HG03575 (cell line): ENCODE results near the gene OXCT1.
A peak's percentile ranks its signal among the peaks of the same experiment; 100 is the strongest.

Source experiments
- ATAC-seq: cut with Tn5 transposase; IDR thresholded peaks from one replicate; pipeline ENCODE4 v1.9.1; 2021; ENCODE audit not compliant: unreplicated experiment, insufficient number of reproducible peaks, low FRiP score; ENCODE audit errors: extremely low read depth

OXCT1 gene

DNA sequence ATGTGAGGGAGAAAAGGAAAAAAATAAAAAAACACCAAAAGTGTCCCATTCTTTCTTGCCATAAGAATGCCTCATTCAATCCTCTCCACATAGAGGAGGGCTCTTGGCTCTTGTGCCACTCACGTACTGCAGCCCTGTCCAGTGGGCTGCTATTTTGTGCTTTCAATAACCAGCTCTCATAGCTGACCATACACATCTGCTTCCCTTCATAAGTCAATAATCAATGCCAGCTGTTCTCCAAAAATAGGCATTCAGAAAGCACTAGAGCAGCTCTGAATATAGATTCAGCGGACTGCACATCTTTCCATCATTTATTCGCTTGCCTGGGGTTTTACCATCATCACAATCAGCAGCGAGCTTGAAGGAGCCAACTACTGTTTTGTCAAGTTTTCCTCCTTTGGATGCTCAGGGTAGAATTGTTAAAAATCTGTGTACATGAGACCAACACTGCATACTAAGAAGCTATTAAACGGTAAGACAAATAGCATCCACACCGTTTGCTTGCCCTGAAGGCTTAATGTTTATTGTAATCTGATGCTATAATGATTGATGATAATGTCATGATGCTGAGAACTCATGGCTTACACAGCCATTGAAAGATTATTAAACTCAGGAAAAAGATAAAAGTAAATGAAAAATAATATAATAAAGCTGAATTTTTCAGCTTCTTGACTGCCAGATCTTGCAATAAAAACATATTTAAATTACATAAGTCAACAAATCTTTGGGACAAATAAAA, 80.0 kb downstream of the OXCT1 start:
- ATAC-seq: no peak

DNA sequence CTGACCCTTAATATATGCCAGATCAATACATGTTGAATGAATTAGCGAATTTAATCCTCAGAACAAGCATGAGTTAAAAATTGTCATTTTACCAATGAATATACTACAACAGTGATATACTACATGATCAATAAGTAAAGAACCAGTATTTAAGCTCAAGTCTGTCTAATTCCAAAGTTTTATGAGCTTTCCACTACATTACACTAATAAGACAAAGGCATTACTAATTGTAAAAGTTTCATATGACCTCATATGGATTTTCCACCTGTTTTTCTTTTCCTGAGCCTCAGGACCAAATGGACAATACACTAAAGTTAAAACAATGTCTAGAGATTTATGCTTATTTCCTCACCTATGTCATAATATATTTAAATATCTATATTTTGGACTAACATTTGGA, 80.8 kb downstream of the OXCT1 start:
- ATAC-seq: no peak

DNA sequence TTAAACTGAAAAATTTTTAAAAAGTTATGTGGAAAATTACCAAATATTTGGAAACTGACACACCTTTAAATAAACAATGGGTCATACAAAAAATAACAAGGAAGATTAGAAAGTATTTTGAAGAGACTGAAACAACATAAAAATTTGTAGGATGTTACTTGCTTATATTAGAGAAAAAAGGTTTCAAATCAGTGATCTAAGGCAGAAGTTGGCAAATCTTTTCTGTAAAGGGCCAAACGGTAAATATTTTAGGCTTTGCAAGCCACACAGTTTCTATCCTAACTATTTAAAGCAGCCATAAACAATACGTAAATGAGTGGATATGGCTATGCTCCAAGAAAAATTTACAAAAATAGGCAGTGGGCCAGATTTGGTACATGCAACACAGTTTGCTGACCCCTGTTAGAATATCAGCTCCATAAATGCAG, 81.3 kb downstream of the OXCT1 start:
- ATAC-seq: no peak

DNA sequence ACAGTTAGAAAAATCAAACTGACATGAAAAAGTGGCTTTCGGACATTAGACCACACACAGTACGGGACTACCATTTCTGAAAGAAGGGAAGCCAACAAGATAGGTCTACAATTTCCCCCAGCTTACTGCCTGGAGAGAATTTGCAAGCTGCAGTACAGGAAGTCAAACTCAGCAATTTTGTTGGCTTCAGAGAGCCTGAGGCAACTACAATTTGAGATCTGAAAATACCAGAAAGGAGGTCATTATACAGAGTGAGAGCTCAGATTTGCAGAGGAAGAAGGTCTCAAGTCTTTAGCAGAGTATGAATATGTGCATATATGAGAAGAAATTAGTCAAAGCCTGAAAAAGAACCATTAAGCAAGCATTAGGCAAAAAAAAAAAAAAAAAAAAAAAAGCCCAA, 83.0 kb downstream of the OXCT1 start:
- no peak for ATAC-seq

DNA sequence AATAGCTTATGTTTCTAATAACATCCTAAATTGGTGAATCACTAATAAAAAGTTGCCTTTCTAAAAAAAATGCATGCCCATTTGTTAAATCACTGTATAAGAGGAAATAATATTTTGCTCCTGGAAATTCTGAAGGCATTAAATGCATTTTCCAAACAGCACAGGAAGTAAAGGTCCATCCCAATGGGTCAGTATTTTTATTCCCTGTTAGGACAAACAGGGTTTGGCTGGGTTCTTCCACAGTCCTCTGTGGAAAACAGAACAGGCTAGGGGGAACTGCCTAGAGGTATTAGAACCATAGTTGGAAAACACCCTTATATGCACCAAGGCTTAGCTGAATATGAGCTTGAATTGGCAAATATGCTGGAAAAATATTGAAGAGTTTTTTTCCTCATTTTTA, 85.2 kb downstream of the OXCT1 start:
- no peak for ATAC-seq

DNA sequence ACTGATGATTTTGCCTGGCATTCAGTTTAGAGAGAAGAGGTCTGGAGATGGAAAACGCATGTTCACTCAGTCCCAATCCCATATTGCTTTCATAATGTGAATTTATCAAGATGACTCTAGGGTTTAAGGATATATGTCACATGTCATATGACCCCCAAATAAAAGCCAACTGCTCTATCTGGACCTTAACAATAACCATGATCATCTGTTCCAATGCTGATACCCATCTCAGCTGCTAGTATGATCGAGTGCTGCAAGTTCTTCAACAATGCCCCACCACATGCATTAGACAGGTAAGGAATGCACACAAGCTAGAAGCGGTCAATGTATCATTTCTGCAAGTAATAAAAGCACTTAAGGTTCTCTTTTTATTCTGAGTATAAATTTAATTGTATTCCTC, 91.8 kb downstream of the OXCT1 start:
- ATAC-seq: no peak

DNA sequence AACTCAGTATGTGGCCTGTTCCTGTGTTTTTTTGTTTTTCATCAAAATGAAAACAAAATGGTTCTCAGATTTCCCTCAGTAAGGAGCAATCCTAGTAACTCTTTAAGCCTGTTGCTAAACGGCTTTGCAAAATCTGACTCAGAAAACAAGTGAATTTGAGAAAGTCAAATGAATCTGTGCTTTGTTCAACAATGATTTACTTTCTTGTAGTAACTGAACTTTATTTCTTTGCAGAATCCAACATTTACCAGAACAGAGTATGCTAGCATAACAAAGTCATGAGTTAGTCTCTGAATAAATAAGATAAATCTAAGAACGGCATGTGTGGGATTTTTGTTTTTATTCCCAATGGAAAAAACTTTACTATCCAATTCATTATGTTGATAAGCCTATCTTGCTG, 93.8 kb downstream of the OXCT1 start:
- no peak for ATAC-seq

DNA sequence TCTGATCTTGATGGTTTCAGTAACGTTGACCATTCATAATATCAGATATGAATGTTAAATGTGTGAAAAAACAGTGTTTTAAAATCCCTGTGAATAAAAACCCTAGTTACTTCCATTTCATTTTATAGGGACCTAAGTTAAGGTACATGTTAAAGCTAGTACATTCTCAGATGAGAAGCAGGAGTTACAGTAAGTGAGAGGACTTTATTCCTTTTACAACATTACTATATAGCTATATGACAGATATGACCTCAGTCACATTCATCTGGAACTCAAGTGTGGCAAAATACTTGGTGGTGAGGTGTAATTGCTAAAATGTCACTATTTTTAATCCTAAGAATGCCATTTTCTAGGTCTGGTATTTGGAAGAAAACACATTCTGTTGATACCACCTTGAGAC, 96.4 kb downstream of the OXCT1 start:
- no peak for ATAC-seq

DNA sequence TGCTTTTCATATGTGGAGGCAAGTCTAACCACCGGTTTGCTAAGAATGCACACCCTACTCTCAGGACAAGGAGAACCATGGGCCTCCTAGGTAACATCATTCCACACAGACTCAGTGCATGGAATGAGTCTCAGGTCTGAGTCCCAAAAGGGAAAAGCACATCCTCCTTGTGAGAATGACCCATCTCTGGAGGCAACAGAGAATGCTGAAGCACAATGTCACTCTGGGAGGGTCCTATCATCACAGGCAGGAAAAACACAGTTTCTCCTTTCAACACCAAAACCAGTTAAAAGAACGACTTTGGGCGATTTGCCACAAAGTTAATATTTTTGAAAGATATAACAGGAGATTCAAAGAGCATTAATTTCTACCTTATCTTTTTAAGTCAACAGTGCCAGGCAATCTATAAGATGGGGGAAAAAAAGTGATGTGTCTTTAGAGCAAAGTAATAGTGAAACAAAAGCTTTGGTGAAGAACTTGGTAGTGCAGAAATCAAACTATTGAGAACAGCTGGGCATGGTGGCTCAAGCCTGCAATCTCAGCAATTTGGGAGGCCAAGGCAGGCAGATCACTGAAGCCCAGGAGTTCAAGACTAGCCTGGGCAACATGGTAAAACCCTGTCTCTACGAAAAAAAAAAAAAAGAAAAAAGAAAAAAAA, 97.3 kb downstream of the OXCT1 start:
- no peak for ATAC-seq

DNA sequence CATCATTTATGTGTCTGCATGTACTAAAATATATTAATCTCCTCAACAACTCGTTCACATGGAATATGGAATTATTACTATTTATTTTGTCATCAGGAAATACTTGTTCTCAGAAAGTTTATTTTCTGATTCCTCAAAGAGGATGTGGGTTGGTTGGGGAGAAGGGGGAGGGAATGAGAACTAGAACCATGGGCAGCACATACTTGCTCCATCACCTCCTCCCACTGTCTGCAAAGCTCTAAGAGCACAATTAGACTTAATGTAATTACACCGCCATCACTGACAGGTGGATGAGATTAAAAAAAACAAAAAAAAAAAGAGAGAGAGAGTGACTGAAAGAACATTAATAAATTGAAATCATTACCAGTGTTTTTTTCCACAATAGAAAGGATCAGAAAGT, 98.2 kb downstream of the OXCT1 start:
- no peak for ATAC-seq

DNA sequence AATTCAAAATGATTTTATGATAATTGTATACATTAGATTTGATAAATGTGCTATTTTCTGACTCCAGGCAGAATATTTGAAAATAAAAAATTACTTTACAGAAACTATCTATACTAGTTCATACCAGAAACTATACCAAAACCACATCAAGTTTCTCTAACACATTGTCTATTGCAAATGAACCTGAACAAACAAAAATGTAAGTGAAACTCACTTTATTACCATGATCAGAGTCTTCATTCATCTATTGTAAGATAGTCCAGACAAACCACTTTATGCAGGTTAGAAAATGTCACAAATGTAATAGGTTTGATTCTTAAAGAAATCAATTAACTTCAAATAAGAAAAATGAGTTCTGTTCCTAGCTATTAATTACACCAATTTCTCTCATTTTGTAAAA, 99.4 kb downstream of the OXCT1 start:
- ATAC-seq: peak; percentile 88

DNA sequence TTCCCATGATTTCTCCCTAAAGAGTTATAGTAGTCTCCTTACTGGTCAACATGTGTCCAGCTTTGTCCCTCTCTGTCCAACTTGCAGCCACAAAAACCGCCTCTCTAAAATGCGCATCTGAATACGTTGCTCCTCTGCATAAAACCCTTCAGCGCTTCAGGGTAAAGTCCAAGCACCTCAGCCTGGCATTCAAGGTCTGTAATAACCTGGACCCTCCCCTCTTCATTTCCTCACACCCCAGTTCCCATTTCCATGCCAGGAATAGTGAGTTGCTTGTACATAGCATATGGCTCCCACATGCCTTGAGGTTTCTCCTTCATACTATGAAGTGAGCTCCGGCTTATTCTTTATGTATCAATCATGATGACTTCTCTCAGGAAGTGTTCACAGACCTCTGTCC, 101.5 kb downstream of the OXCT1 start:
- no peak for ATAC-seq

DNA sequence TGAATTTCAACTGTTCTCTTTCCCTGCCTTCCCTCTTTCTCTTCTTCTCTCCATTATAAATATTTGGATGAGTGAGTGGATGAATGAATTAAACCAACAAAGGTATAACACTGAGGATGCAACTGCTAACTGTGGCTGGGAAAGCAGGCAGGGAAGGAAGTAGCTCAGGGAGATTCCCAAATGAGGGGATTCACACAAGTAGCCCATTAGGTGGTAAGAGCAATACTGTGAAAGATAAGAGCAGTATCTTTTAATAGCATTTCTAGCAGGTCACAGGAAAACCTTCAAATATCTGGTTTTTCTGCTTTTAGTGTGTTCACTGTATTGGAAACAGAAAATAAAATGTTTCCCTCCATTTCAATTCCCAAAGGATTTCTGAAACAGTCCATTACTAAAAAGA, 105.6 kb downstream of the OXCT1 start:
- no peak for ATAC-seq

DNA sequence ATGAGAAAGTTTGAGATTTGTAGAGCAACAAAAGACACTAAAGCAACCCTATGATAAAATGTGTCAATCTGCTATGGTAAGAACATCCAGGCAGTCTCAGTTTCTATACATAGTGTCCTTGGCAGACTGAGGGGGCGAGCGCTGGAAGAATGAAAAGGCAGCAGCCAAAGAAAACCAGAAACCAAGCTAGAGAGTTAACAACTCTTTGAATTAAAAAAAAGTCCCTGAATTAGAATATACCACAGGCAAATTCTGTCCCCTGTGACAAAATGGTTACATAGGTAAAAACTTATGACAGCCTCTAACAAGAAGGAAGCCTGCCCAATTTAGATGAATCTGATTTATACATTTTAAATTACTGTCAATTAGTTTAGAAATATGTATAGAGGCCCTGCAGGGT, 106.7 kb downstream of the OXCT1 start:
- ATAC-seq: no peak

DNA sequence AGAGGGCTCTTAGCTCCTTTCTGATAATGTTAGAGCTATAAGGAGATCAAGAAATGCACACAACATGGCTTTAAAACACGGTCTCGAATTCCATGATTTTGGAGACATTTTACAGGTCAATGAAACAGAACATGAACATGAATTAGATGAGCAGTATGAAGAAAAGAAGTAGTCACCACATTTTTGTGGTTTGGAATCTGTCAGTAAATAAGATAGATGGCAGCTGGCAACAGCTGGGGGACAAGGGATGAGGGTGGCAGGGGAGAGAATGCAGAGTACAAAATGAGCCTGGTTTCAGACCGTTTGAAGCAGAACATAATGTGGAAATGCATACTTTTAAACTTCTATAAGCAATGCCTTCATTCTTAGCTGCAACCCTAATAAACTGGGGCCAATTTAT, 107.1 kb downstream of the OXCT1 start:
- ATAC-seq: no peak

DNA sequence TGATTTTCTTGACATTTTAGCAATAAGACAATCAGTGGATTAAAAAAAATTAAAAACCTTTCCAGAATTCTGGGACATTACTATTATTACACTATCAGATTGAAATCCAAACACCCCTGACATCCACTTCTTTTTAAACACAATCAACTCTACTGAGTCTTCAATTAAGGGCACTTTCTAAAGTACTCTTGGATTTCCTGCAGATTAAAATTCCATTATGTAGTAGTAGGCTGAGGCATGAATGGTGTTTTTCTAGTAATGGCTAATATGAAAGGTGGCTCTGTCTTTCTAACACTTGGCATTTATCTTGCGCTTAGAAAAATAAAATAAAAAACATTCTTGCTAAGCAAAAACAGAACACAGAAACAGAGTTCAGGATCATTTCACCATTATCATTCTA, 107.8 kb downstream of the OXCT1 start:
- no peak for ATAC-seq

DNA sequence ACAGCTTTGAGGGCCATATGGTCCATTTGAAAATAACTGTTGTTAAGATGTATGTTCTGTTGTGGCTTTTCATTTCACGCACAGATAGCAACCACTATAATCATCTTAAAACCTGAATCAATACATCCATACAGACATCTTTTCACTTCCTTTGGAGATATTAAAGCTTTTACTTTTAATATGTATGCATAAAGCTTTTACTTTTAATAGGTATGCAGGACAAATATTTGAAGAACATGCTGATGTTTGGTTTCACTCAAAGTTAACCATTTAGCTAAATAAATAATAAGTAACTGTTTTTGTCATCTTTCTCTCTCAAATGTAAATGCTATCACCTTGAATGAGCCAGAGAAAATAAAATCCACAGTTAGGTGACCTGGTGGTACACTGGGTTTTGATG, 108.6 kb downstream of the OXCT1 start:
- no peak for ATAC-seq

DNA sequence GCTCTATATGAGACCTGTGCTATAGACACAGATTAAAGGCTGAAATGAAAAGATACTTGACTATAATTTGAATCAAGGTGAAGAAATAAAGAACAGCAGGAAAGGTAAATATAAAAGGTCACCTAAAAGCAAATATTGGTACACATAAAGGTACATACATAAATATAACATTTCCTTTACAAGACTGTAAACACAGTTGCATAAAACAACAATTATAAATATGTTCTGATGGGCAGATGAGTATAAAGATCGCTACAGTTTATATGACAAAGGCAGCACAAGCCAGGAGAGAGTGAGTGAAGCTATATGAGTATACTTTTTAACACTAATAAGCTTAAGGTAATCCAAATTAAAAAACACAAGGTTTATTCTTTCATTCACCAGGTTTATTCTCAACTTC, 114.5 kb downstream of the OXCT1 start:
- ATAC-seq: no peak

DNA sequence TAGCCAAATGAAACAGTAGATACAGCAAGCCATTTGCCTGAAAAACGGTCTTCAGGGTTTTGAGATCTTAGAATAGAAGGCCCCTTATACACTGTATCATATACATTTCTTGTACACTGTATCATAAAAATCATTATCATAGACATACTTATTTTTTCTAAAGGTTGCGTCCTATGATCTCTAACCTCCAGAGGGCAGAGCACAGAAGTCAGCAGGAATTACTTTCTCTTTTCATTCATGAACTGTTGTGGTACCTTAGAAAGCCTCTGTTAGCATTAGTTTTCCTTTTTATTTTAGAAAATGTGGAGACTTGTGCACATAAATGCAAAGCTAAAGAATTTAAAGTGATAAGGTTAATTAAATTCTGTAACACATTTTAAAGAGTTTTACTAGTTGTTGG, 115.4 kb downstream of the OXCT1 start:
- no peak for ATAC-seq

DNA sequence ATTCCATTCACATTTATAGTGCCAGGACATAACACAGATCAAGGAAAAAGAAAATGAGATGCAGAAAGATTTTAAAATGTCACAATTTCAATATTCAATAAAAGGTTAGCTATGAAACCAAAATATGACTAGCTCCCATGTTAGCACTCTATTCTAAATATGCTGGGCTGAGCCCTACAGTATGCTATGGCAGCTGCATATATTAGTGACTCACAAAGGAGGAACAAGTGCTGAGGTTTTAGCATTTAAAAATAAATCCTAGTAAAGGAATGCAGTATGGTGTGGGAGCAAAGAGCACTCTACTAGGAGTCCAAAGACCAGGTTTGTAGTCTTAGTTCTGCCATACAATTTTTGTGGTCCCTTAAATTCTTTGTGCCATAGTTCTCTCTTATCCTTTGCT, 118.4 kb downstream of the OXCT1 start:
- no peak for ATAC-seq

DNA sequence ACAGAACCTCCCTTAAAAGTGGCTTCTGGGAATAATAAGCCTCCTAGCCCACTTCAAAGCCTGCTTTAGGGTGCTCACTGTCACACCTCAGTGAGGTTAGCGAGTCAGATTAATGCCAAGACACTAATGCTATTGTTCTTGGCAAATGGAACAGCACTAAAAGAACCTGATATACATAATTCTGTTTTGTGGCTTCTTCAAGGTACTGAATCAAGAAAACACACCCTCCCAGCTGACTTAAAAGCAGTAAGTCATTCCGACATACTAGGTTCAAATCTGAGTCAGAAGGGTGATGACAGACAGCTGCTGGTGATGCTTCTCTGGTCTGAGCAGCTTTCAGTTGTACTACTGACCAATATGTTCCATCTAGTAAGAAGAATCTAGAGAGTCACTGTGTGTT, 121.6 kb downstream of the OXCT1 start:
- peak; percentile 100 for ATAC-seq
